ENCODE data around the gene ABCC4.
"Not testable (repeated sequence)": the region's sequence is repeated elsewhere in the genome, so short reads cannot be mapped to it uniquely, and the experiment has no call there.

The ABCC4 gene

GRCh38 chr13:95193509-95194230, 107.6 kb downstream of the ABCC4 start:
- peak in 7 of 14 donors; percentile 12 to 58 (median 32) for DNase-seq

DNA sequence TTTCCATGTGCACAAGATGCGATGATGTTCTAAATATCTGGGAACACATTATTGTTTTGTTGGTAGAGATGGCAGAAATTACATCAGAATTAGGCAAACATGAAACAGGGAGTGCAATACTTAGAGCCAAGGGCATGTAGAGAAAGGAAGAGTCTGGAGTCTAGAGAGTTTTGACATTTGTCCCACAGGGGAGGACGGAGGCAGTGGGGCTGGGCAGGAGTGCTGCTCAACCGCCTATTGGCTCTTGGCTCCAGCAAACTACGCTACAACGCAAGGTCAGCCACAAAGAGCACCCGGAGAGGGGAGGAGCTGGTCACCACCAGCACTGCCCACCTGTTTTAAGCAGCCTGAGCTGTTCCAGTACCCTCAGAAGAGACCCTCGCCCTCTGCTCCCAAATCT, 108.3 kb downstream of the ABCC4 start:
- no peak for DNase-seq

DNA sequence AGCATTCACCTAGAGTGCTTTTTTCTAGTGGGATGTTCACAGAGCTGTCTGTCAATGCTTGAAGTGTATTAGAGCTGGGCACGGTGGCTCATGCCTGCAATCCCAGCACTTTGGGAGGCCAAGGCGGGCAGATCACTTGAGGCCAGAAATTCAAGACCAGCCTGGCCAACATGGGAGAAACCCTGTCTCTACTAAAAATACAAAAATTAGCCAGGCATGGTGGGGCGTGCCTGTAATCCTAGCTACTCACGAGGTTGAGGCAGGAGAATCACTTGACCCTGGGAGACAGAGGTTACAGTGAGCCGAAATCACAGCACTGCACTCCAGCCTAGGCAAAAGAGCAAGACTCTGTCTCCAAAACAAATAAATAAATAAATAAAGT, 108.7 kb downstream of the ABCC4 start:
- not testable (repeated sequence) for DNase-seq

- DNase-seq = peak in 13 of 14 donors; percentile 2 to 86 (median 63)
Observed at GRCh38 chr13:95191821-95192563, 109.3 kb downstream of the ABCC4 start.

- no peak for DNase-seq
Observed at GRCh38 chr13:95188128-95188527, 113.1 kb downstream of the ABCC4 start.

GRCh38 chr13:95185851-95186250, 115.4 kb downstream of the ABCC4 start:
- DNase-seq = peak in 2 of 14 donors; percentile 9 to 14

DNA sequence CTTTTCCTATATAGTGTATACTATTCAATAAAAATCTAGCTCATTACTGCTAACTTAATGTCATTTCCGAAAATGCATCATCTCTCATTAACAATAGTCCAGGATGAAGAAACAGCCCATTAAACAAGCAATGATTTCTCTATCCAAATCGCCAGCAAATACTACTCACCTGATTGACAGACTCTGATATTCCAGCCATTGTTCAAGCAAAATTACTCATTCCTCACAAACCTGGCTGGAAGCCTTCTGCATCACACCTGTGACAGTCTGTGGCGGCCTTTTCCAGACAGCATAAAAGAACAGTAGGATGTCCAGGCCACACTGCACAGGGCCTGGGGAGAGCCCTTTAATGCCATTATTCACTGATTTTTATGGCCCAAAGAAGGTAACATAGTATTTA, 115.9 kb downstream of the ABCC4 start:
- DNase-seq = no peak

DNA sequence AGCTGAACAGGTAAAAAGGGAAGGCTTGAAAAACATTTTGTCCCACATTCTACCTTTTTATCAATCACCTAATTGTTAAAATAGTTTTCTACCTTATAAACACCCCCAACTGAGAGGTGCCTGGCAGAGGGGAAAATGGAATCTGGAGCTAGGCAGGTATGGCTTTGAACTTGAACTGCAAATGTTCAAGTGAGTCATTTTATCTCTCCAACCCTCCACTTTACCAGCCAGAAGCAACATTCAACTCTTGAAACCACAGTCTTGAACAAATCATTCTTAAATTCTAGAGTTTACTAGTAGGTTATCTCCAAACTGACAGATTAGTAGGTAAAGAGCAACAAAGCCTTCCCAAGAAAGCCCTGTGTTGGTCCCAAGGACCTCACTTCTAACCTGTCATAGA, 116.9 kb downstream of the ABCC4 start:
- DNase-seq = no peak

DNA sequence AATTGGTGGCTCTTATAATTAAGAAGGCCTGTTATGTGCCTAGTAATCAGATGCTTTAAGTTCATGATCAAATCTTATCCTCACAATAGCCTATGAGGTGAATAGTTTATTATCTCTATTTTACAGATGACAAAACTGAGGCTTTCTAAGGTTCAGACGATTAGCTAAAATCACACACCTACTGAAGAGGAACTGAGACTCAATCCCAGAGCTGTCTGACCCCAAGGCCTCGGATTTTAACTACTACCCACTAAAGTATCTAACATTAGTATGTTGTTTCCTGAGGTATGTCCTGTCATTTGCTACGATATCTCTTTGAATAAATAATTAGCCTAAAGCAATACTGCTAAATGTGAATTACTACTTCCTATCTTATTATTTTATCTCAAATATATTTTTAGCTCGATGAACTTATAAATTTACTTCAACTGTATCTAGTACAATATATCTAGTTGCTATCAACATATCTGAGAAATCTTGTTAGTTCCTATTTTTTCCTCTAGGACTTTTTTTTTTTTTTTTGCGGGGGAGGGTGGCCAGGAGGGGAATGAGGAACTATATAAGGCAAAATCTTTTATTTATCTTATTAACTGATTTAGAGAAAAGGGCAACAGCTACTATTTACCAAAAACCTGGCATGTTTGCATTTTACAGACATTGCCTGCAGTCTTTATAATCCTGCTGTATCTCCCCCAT, 118.5 kb downstream of the ABCC4 start:
- DNase-seq = no peak

- DNase-seq = no peak
Observed at GRCh38 chr13:95181586-95181985, 119.7 kb downstream of the ABCC4 start.

GRCh38 chr13:95180513-95181245, 120.6 kb downstream of the ABCC4 start:
- no peak for DNase-seq

- DNase-seq = peak in 1 of 14 donors; percentile 9
Observed at GRCh38 chr13:95176611-95177259, 124.5 kb downstream of the ABCC4 start.

DNA sequence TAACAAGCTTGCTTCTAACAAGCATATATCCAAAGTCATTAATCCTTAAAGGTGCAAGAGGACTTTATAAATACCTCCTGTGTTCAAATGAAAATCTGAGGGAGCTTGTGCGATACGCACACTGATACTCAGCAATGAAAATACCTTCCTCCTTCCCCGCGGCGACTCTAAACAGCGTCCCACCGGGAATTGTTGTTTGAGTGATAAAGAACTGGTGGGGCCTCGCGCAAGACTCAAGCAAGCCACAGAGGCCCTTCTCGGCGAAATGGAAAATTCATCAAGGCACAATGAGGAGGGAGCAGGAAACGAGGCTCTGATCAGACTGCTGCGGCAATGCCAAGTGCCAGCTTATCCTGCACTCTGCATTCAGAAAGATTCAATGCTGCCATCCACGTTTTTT, 126.7 kb downstream of the ABCC4 start:
- DNase-seq = no peak

GRCh38 chr13:95168191-95168590, 133.1 kb downstream of the ABCC4 start:
- no peak for DNase-seq

DNA sequence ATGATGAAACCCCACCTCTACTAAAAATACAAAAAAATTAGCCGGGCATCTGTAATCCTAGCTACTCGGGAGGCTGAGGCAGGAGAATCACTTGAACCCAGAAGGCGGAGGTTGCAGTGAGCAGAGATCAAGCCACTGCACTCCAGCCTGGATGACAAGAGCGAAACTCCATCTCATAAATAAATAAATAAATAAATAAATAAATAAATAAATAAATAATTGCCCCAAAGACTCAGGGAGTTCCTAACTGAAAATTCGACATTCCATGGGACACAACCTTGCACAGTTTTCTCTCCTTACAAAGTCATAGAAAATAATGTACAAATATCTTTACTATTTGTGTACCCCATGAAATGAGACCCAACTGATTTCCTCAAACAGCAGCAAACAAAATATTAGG, 134.2 kb downstream of the ABCC4 start:
- not testable (repeated sequence) for DNase-seq

DNA sequence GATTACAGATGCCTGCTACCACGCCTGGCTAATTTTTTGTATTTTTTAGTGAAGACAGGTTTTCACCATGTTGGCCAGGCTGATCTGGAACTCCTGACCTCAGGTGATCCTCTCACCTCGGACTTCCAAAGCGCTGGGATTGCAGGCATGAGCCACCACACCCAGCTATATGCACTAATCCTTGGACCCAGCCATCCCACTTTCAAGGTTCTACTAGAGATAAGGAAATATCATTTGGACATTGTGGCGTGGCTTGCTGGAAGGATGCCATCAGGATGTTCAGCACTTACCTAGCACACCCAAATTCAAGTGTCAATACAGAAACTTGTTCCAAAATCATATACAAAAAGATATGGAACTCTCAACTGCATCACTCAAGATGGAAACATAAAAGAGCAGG, 136.4 kb downstream of the ABCC4 start:
- no peak for DNase-seq

DNA sequence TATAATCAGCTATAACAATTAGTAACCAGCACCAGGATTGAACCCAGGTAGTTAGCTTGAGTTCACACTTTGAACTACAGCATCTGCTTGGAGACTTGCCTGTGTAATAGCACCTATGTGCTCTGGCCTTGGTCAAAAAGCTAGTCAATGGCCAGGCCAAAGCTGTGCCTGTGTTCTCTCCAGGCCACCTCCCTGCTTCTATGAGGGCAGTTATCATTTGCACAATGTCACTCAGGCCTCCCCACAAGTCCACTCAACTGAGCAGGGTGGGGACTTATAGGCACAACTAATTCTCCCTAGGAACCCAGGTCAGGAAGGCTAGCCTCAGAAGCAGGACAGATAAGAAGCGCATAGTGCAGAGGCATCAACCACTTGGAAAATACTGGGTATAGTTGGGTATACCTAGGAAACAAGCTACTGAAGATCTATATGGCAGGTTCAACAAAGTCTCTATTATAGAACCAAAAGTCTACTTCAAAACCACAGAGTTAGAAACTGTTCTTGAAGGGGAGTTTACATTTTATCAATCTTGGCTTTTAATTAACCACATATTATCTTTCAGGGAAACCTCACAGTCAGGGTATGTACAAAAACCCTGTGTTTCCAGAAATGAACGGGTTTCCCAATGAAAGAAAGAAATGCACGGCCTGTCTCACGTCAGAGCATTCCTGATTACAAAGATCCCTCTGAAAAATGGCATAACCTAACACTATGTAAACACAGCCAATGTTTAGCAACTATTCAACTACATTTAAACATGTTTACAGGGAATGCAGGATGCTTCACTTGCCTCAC, 140.9 kb downstream of the ABCC4 start:
- no peak for DNase-seq

DNA sequence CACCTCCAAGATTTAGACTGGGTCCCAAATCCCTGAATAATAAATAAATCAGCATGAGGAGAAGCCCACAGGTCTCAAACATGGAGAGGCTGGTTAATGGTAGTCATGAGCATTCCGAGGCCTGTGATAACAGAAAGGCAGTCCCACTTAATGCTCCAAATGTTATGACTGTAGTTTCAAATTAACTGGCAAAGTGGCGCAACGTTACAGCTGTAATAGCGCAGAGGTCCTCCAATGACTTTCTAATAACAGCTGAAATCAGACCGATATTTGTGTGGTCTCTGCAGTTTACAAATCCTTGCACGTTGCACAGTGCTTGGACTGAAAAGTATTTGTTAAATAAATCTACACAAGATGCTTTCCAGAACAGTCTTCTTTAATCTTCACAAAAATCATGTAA, 141.8 kb downstream of the ABCC4 start:
- DNase-seq = no peak

GRCh38 chr13:95156208-95156607, 145.0 kb downstream of the ABCC4 start:
- no peak for DNase-seq

DNA sequence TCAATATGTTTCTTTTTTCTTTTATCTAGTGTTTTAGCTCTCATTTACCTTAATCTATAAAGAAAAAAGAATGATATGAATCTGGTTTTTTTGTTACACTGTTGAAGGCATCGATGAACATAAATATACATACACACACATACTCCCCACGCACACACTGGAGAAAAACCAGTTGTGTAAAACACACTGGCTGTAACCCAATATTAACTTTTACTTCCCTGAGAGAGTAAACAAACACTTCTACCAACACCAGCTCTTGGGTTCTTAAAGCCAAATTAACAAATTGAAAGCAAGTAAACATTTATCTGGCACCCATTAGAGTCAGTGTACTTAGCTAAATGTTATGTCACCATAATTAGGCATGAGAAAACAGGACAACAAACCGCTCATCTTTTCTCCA, 145.7 kb downstream of the ABCC4 start:
- DNase-seq = no peak

DNA sequence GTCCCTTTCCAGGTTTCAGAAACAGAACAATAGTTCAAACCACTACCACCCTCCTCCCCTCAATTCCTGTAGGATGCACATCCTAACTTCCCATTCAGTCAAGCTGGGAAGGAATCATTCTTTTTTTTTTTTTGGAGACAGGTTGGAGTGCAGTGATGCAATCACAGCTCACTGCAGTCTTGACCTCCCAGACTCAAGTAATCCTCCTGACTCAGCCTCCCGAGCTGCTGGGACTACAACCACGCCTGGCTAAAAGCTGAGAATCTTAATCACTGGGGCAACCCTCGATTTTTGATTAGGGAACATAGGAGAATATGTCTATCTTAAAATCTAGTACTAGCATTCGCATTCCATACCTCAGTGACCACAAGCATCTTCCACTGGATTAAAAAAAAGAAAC, 146.2 kb downstream of the ABCC4 start:
- no peak for DNase-seq

Measured in C1 segment of cervical spinal cord (tissue), 14 donors.